Mesenchymal stem cell (in vitro differentiated cells and primary cell): ENCODE results near the gene OPN1SW.

Experiments
- DNase-seq: peaks from one replicate; pipeline ENCODE4 v3.0.0-alpha.2; 2013
- H2AFZ ChIP-seq: one replicate; pipeline ENCODE4 v1.6.1; 2013; ENCODE audit warnings: low read depth, mild to moderate bottlenecking, control low read depth, inconsistent platforms, low read length, moderate library complexity
- H2AK5ac ChIP-seq: 2 replicates; pipeline ENCODE4 v1.6.1; 2013; ENCODE audit warnings: low read length, moderate library complexity, mild to moderate bottlenecking, inconsistent platforms; ENCODE audit not compliant: severe bottlenecking
- H2BK120ac ChIP-seq: one replicate; pipeline ENCODE4 v1.6.1; 2013; ENCODE audit warnings: low read depth, mild to moderate bottlenecking, inconsistent platforms, low read length, moderate library complexity
- H2BK12ac ChIP-seq, 2 experiments: one replicate each; pipeline ENCODE4 v1.6.1; 2013; ENCODE audit warnings: inconsistent platforms in 2 of 2, low read length in 2 of 2, mild to moderate bottlenecking in 2 of 2, moderate library complexity in 2 of 2, control low read depth in 1 of 2
- H2BK15ac ChIP-seq: one replicate; pipeline ENCODE4 v1.6.1; 2013; ENCODE audit warnings: mild to moderate bottlenecking, low read depth, inconsistent platforms; ENCODE audit not compliant: poor library complexity, severe bottlenecking
- H2BK5ac ChIP-seq: 2 replicates; pipeline ENCODE4 v1.6.1; 2013; ENCODE audit warnings: low read depth, mild to moderate bottlenecking, low read length, control low read depth, inconsistent platforms; ENCODE audit not compliant: poor library complexity, severe bottlenecking
- H3K14ac ChIP-seq, 2 experiments: one replicate each; pipeline ENCODE4 v1.6.1; 2013; ENCODE audit warnings: inconsistent platforms in 2 of 2, low read length in 2 of 2, control low read depth in 1 of 2, mild to moderate bottlenecking in 1 of 2, moderate library complexity in 1 of 2
- H3K18ac ChIP-seq, 2 experiments: one replicate each; pipeline ENCODE4 v1.6.1; 2013; ENCODE audit warnings: inconsistent platforms in 2 of 2, low read length in 2 of 2, control low read depth in 1 of 2, low read depth in 1 of 2, mild to moderate bottlenecking in 1 of 2
- H3K23ac ChIP-seq, 2 experiments: one replicate each; pipeline ENCODE4 v1.6.1; 2013; ENCODE audit warnings: inconsistent platforms in 2 of 2, low read length in 2 of 2, mild to moderate bottlenecking in 2 of 2, moderate library complexity in 2 of 2, control low read depth in 1 of 2
- H3K27ac ChIP-seq: 2 replicates; pipeline ENCODE4 v1.5.1; 2013; ENCODE audit warnings: mild to moderate bottlenecking, moderate library complexity, low read length, control low read depth, inconsistent platforms; ENCODE audit not compliant: poor library complexity, severe bottlenecking
- H3K27me3 ChIP-seq, 2 experiments: 2 replicates each; pipeline versions ENCODE4 v1.6.1 to v1.7.0; 2013; ENCODE audit warnings: low read length in 2 of 2, mild to moderate bottlenecking in 2 of 2, moderate library complexity in 2 of 2, control low read depth in 1 of 2, inconsistent platforms in 1 of 2; ENCODE audit not compliant: control insufficient read depth in 1 of 2, insufficient read depth in 1 of 2
- H3K36me3 ChIP-seq, 2 experiments: 2 replicates each; pipeline versions ENCODE4 v1.6.1 to v1.7.0; 2013; ENCODE audit warnings: low read length in 2 of 2, control low read depth in 1 of 2, inconsistent platforms in 1 of 2, low read depth in 1 of 2, mild to moderate bottlenecking in 1 of 2; ENCODE audit not compliant: insufficient read depth in 2 of 2, control insufficient read depth in 1 of 2
- H3K4ac ChIP-seq, 2 experiments: one replicate each; pipeline ENCODE4 v1.6.1; 2013; ENCODE audit warnings: inconsistent platforms in 2 of 2, low read length in 2 of 2, mild to moderate bottlenecking in 2 of 2, moderate library complexity in 2 of 2, control low read depth in 1 of 2, low read depth in 1 of 2
- H3K4me1 ChIP-seq: 2 replicates; pipeline ENCODE4 v1.6.1; 2013; ENCODE audit warnings: low read depth, low read length, control low read depth; ENCODE audit not compliant: control insufficient read depth, insufficient read depth
- H3K4me2 ChIP-seq: 2 replicates; pipeline ENCODE4 v1.6.1; 2013; ENCODE audit warnings: low read length, mild to moderate bottlenecking, inconsistent platforms; ENCODE audit not compliant: poor library complexity, severe bottlenecking
- H3K4me3 ChIP-seq, 2 experiments: 2 replicates each; pipeline versions ENCODE4 v1.5.1 to v1.7.0; 2013; ENCODE audit warnings: low read length in 2 of 2, mild to moderate bottlenecking in 2 of 2, control low read depth in 1 of 2, low read depth in 1 of 2; ENCODE audit not compliant: insufficient read depth in 1 of 2
- H3K79me1 ChIP-seq: replicated peaks from 2 replicates; pipeline ENCODE4 v1.6.1; 2013; ENCODE audit warnings: mild to moderate bottlenecking, control low read depth, low read length, inconsistent platforms; ENCODE audit not compliant: poor library complexity, severe bottlenecking
- H3K9ac ChIP-seq: 2 replicates; pipeline ENCODE4 v1.7.0; 2013; ENCODE audit warnings: mild to moderate bottlenecking, low read length, moderate library complexity
- H3K9me3 ChIP-seq: 2 replicates; pipeline ENCODE4 v1.7.0; 2013; ENCODE audit warnings: mild to moderate bottlenecking, low read length; ENCODE audit not compliant: control insufficient read depth
- H4K8ac ChIP-seq: one replicate; pipeline ENCODE4 v1.6.1; 2013; ENCODE audit warnings: inconsistent platforms, mild to moderate bottlenecking, low read length, moderate library complexity
- H4K91ac ChIP-seq: one replicate; pipeline ENCODE4 v1.6.1; 2013; ENCODE audit warnings: mild to moderate bottlenecking, low read length, inconsistent platforms
- WGBS: methylation state at CpG from one replicate; pipeline ENCODE4 v1.1.7; 2013; ENCODE audit warnings: mixed read lengths; 5-methylcytosine and 5-hydroxymethylcytosine counted together

OPN1SW gene

GRCh38 chr7:128778946-128779345, 3.4 kb upstream of the OPN1SW start:
- no peak overlapping the region for H2BK5ac ChIP-seq
- no peak overlapping the region for H2AFZ ChIP-seq
- H4K8ac ChIP-seq = no peak overlapping the region
- over 99% methylated on average over 5 of the region's 5 CpGs for WGBS
- no peak for DNase-seq
- H2AK5ac ChIP-seq = no peak overlapping the region
- no peaks in the 10 kb centered on the region for H3K79me1 ChIP-seq
- no peak overlapping the region for H3K4ac ChIP-seq
- H3K4me2 ChIP-seq = no peak overlapping the region
- H3K27me3 ChIP-seq = peaks cover 0 to 3% of the 10 kb centered on the region in 2 experiments
- peaks cover 18% of the 10 kb centered on the region for H3K9me3 ChIP-seq
- H3K36me3 ChIP-seq = peaks cover 14 to 20% of the 10 kb centered on the region in 2 experiments
- H3K14ac ChIP-seq = no peak overlapping the region
- H2BK120ac ChIP-seq = no peak overlapping the region
- H3K4me1 ChIP-seq = peaks cover 3% of the 10 kb centered on the region
- no peak overlapping the region for H4K91ac ChIP-seq
- no peak overlapping the region for H2BK12ac ChIP-seq
- H3K23ac ChIP-seq = no peak overlapping the region
- H2BK15ac ChIP-seq = no peak overlapping the region
- no peak overlapping the region for H3K9ac ChIP-seq
- no peak overlapping the region for H3K18ac ChIP-seq
- H3K4me3 ChIP-seq = no peak overlapping the region
- no peak overlapping the region for H3K27ac ChIP-seq

GRCh38 chr7:128777156-128778123, 1.8 kb upstream of the OPN1SW start:
- H3K27ac ChIP-seq = no peak overlapping the region
- H3K4me3 ChIP-seq = no peak overlapping the region
- no peak overlapping the region for H3K18ac ChIP-seq
- H2BK12ac ChIP-seq = no peak overlapping the region
- no peak overlapping the region for H4K8ac ChIP-seq
- H2AFZ ChIP-seq = no peak overlapping the region
- H3K27me3 ChIP-seq = no peaks in the 10 kb centered on the region
- H3K36me3 ChIP-seq = peaks cover 22 to 34% of the 10 kb centered on the region in 2 experiments
- peaks cover 1% of the 10 kb centered on the region for H3K4me1 ChIP-seq
- peaks cover 1% of the 10 kb centered on the region for H3K79me1 ChIP-seq
- H2BK5ac ChIP-seq = no peak overlapping the region
- H3K4me2 ChIP-seq = no peak overlapping the region
- H4K91ac ChIP-seq = no peak overlapping the region
- no peak overlapping the region for H2BK120ac ChIP-seq
- peaks cover 18% of the 10 kb centered on the region for H3K9me3 ChIP-seq
- DNase-seq = peak; percentile 29
- H3K4ac ChIP-seq = no peak overlapping the region
- no peak overlapping the region for H2AK5ac ChIP-seq
- H2BK15ac ChIP-seq = no peak overlapping the region
- no peak overlapping the region for H3K9ac ChIP-seq
- H3K23ac ChIP-seq = no peak overlapping the region
- WGBS = 96% methylated on average over 4 of the region's 5 CpGs
- no peak overlapping the region for H3K14ac ChIP-seq

GRCh38 chr7:128774921-128775320, 673 bp downstream of the OPN1SW start:
- Histone ChIP-seq H2AK5ac (no peak overlapping the region), H3K27me3 (no peaks in the 10 kb centered on the region), H3K4me3 (no peak overlapping the region), H2BK15ac (no peak overlapping the region), H3K79me1 (peaks cover 1% of the 10 kb centered on the region), H3K4me2 (no peak overlapping the region), H2BK12ac (peak overlapping the region in 1 of 2 experiments; percentile 7), H2BK5ac (no peak overlapping the region), H3K4ac (no peak overlapping the region), H3K18ac (peak overlapping the region in 1 of 2 experiments; percentile 46), H3K9me3 (peaks cover 18% of the 10 kb centered on the region), H4K8ac (no peak overlapping the region), H3K9ac (no peak overlapping the region), H3K27ac (no peak overlapping the region), H4K91ac (no peak overlapping the region), H2BK120ac (no peak overlapping the region), H3K4me1 (peaks cover 1% of the 10 kb centered on the region), H3K36me3 (peaks cover 25 to 59% of the 10 kb centered on the region in 2 experiments), H3K14ac (no peak overlapping the region), H2AFZ (no peak overlapping the region), H3K23ac (no peak overlapping the region)
- 96% methylated on average over 7 of the region's 7 CpGs for WGBS
- DNase-seq = no peak

- no peak for DNase-seq
- Histone ChIP-seq H3K4me3 (no peak overlapping the region), H4K91ac (no peak overlapping the region), H3K4ac (no peak overlapping the region), H2BK12ac (no peak overlapping the region), H2BK5ac (no peak overlapping the region), H3K79me1 (peaks cover 3% of the 10 kb centered on the region), H3K14ac (no peak overlapping the region), H3K27ac (no peak overlapping the region), H3K9me3 (peaks cover 18% of the 10 kb centered on the region), H2BK15ac (no peak overlapping the region), H2AFZ (no peak overlapping the region), H4K8ac (no peak overlapping the region), H3K23ac (no peak overlapping the region), H2AK5ac (no peak overlapping the region), H3K18ac (no peak overlapping the region), H2BK120ac (no peak overlapping the region), H3K9ac (no peak overlapping the region), H3K4me2 (no peak overlapping the region), H3K4me1 (peaks cover 1% of the 10 kb centered on the region), H3K36me3 (peaks cover 28 to 67% of the 10 kb centered on the region in 2 experiments), H3K27me3 (no peaks in the 10 kb centered on the region)
- 96% methylated on average over 13 of the region's 13 CpGs for WGBS
Measured at GRCh38 chr7:128774029-128774689, 1.4 kb downstream of the OPN1SW start.
